ENCODE data around the gene NAALADL2.
"Not testable (repeated sequence)": the region's sequence is repeated elsewhere in the genome, so short reads cannot be mapped to it uniquely, and the experiment has no call there.

The NAALADL2 gene

DNA sequence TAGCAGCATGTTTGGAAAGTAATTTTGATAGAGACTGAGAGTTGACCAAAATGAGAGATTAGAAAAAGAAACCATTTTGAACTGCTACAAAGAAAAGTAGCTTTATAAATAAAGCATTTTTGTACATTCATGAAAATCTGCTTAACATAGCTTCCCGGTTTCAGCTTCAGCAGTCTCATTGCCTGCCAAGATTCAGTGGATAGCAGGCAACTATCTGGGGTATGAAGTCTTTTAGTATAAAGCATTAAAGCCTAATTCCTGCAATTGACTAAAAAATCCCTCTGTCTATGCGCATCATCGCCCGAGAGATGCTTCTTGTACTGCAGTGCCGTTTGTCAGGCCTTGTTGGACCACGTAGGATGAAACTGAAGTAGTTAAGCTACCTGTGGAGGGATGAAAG is 588.4 kb downstream of the NAALADL2 start:
- DNase-seq = no peak

GRCh38 chr3:175453361-175453760 is 594.2 kb downstream of the NAALADL2 start:
- DNase-seq = no peak

DNA sequence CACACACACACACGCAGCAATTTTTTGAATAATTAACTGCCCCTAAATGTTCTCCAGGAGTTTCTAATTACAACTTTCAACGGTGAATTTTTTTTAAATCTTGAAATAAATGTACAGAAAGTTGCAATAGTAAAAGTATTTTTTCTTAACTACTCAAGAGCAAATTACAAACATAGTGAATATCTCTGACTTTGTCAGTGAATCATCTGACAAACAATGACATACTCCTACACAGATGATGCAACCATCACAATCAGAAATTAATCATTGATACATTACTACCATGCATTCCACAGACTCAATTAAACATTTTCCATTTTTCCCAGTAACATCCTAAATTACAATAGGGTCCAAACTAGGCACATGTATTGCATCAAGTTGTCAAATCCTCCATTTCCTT is 597.3 kb downstream of the NAALADL2 start:
- no peak for DNase-seq

DNA sequence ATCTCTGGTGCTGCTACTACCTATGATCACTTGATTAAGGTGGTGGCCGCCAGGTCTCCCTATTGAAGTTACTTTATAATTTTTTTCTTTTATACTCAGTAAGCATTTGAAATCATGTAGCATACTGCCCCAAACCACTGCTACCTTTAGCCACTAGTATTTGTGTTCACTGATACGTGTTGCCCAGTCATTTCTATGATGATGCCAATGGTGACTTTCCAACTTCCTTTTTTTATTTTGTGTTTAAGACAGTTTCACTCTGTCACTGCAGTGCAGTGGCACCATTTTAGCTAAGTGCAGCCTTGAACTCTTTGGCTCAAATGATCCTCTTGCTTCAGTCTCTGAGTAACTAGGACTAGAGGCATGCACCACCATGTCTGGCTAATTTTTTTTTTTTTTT is 598.2 kb downstream of the NAALADL2 start:
- no peak for DNase-seq

- not testable (repeated sequence) for DNase-seq
These were observed 601.8 kb downstream of the NAALADL2 start for GRCh38 chr3:175460849-175461399.

- no peak for DNase-seq
These were observed 605.2 kb downstream of the NAALADL2 start for GRCh38 chr3:175464362-175464761.

- DNase-seq = no peak
These were observed 610.0 kb downstream of the NAALADL2 start for GRCh38 chr3:175469124-175469523.

DNA sequence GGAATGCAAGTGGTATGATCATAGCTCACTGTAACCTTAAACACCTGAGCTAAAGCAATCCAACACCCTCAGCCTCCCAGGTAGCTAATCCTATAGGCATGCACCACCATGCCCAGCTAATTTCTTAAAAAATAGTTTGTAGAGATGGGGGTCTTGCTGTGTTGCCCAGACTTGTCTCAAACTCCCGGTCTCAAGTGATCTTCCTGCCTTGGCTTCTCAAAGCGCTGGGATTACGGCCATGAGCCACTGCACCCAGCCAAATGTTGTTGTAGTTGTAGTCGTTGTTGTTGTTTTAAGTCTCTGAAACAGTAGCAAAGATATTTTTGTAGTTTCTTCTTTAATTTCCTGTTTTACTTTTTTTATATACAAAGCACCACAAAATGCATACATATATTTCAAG is 616.6 kb downstream of the NAALADL2 start:
- no peak for DNase-seq

GRCh38 chr3:175476489-175476888 is 617.4 kb downstream of the NAALADL2 start:
- DNase-seq = no peak

GRCh38 chr3:175477651-175478224 is 618.6 kb downstream of the NAALADL2 start:
- peak; percentile 2 for DNase-seq

GRCh38 chr3:175478301-175478700 is 619.2 kb downstream of the NAALADL2 start:
- DNase-seq = no peak

GRCh38 chr3:175479175-175479574 is 620.0 kb downstream of the NAALADL2 start:
- no peak for DNase-seq

DNA sequence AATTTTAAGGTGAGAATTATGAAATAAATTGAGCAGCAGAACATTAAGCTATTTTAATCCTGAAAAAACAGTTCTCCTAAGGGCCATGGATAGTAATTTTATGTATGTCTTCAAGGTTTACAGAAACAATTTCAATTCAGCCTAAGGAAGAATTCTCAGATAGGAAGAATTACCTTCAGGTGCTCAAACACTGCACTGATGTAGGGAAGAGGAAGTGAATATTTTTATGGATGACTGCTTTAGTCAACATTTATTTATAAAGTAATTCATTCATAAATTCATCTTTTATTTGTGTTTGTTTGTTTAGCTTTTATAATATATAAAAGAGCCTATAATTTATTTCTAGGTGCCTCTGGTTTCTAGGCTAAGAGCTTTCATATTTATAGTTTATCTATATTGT is 620.7 kb downstream of the NAALADL2 start:
- no peak for DNase-seq

DNA sequence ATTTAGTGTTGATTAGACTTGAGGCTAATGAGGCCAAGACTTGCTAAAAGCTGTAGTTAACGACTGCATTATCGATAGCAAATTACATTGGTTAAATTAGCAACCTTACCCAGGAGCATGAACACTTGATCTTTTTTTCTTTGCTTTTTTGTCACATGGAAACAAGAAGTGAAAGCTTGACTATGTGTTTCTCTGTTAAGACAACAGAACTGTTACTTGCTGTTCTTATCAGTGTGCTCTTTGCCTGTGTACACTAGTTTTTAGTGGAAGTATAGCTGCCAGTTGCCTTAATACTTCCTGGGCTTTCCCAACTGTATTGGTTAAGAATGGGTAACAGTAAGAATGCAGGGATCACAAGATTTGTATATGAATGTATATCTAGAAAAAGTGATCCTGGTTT is 625.5 kb downstream of the NAALADL2 start:
- DNase-seq = no peak

GRCh38 chr3:175485436-175485835 is 626.3 kb downstream of the NAALADL2 start:
- DNase-seq = no peak

GRCh38 chr3:175486255-175486654 is 627.1 kb downstream of the NAALADL2 start:
- no peak for DNase-seq

DNA sequence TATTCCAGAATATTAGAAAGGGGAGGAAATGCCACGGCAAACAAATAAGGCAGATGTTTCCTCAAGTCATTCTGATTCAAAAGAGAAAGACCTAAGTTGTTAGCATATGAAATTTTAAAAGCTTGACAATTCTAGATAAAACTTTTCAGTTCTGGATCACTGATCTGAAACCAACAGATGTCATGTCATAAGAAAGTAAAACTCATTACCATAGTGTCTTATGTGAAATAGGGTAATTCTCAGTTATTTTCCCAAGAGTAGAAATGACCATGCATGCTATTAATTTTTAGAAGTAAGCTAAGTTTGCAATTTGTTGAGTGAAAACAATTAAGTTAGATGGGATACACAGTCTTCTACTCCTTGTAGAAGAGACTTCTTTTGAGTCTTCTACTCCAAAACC is 630.3 kb downstream of the NAALADL2 start:
- DNase-seq = no peak

DNA sequence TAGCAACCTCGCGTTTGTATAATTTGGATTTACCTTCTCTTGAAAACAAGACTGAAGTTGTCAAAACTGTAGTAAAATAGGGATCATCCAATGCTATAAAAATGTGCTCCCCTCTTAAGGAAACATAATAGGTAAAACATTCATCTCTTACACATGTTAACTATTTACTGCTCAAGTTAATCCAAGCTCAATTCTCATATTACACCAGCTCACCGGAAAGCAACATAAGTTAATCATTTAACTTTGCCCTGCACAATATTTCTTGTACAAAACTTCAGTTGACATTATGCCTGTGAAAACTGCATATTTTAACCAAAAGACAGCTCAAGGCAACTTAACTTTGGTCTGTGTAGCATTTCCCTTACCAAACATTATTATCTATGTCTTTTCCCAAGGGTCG is 634.2 kb downstream of the NAALADL2 start:
- no peak for DNase-seq

DNA sequence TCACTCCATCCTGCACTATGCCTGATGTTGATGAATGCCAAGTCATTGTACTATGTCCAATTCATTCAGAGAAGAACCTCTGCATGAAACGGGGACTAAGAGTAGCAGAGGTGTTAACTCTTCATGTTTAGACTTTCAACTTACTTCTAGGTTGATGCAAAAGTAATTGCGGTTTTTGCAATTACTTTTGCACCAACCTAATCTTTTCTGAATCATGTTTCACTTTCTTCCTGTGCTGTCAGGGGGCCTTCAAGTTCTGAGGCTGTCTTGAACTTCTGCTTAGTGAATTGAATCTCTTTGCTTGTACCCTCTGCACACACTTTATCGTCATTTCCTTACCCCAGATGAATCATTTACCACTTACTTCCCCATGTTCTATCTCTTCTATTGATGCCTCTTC is 636.2 kb downstream of the NAALADL2 start:
- DNase-seq = peak; percentile 14

- DNase-seq = no peak
These were observed 643.0 kb downstream of the NAALADL2 start for GRCh38 chr3:175502155-175502554.

DNA sequence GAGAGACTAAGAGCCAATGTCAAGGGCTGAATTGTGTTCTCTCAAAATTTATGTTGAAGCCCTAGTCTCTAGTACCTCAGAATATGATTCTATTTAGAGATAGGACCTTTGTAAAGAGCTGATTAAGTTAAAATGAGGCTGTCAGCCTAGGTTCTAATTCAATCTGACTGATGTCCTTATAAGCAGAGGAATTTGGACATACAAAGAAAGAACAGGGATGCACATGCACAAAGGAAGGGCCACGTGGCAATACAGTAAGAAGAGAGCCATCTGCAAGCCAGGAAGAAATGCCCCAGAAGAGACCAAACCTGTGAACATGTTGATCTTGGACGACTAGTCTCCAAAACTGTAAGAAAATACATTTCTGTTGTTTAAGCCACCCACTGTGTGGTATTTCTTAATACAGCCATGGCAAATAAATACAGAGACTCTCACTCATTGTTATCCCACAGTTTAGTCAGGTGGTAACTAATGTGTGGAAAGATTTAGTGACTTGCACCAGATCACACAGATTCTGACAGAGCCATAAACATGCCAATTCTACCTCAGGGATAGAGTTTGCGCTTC is 652.2 kb downstream of the NAALADL2 start:
- DNase-seq = no peak

DNA sequence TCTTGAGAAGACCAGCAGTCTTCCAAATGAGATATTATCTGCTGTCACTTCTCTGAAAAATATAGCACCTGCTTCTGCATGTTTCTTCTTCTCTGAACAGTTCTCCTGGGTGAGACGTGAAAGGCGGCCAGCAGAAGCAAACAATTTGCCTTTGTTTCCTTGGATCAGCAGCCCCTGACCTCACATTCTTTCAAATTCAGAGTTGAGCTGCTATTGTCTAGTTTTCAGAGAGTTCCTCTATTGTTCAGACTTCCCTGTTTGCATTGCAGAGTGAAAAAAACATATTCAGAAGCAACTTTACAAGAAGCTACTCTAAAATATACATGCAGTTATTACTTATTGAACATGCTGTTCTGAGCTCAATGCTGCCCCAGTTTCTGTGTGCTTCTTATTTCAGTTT is 653.6 kb downstream of the NAALADL2 start:
- no peak for DNase-seq

GRCh38 chr3:175518459-175518858 is 659.3 kb downstream of the NAALADL2 start:
- DNase-seq = no peak

GRCh38 chr3:175521406-175521805 is 662.3 kb downstream of the NAALADL2 start:
- DNase-seq = no peak

- no peak for DNase-seq
These were observed 667.1 kb downstream of the NAALADL2 start for GRCh38 chr3:175526191-175526590.

All from activated CD4-positive, alpha-beta T cell treated with anti-CD3 and anti-CD28 coated beads, Interleukin-2, Interleukin-6, amounts not matched to agents 100 ng/mL and 50 ng/mL, durations not matched to agents 16 hours and 8 hours (primary cell).